HEK293 (cell line): ENCODE measurements around the gene TRPV6.

Source experiments
- CTCF ChIA-PET: fragments of 350-600 bp; formaldehyde crosslinking; extraction: SDS; loops from one replicate; lab custom pipeline; 2021; ENCODE audit warnings: antibody characterized with exemption; lab: Yijun Ruan, JAX
- POLR2A ChIA-PET: fragments of 300-600 bp; formaldehyde crosslinking; extraction: SDS; loops from one replicate; lab custom pipeline; 2020; ENCODE audit warnings: antibody characterized with exemption, inconsistent platforms; lab: Yijun Ruan, JAX
- H3K27ac ChIP-seq: fragments of 200-500 bp; sonication (Bioruptor generic); 2 replicates; pipeline ENCODE4 v1.5.1; 2014; ENCODE audit warnings: low read depth, low read length, control low read depth, inconsistent platforms; ENCODE audit errors: extremely low read depth
- H3K36me3 ChIP-seq, 2 experiments: fragments of 200-500 bp in 1 of 2; sonication (Bioruptor generic) in 1 of 2; 1 replicate in 1 of 2; 2 replicates in 1 of 2; pipeline ENCODE4 v1.5.1; 2014 to 2017; ENCODE audit warnings: inconsistent platforms in 2 of 2, low read length in 2 of 2; ENCODE audit not compliant: control insufficient read depth in 2 of 2, insufficient read depth in 1 of 2
- H3K4me1 ChIP-seq: fragments of 200-500 bp; sonication (Bioruptor generic); 2 replicates; pipeline ENCODE4 v1.5.1; 2014; ENCODE audit warnings: mild to moderate bottlenecking, low read length, inconsistent platforms; ENCODE audit not compliant: control insufficient read depth, insufficient read depth
- H3K4me3 ChIP-seq: 2 replicates; pipeline ENCODE4 v1.5.1; 2011; ENCODE audit warnings: low read depth, mild to moderate bottlenecking, control low read depth, low read length, moderate library complexity
- H3K9me3 ChIP-seq: fragments of 200-500 bp; sonication (Bioruptor generic); 2 replicates; pipeline ENCODE4 v1.5.1; 2014; ENCODE audit warnings: low read depth, low read length, inconsistent platforms; ENCODE audit not compliant: control insufficient read depth, insufficient read depth
- EGR2 ChIP-seq: fragments of 450-650 bp; formaldehyde crosslinking; IDR thresholded peaks from 2 replicates; pipeline ENCODE4 v1.5.1; 2016; ENCODE audit warnings: low read depth, missing biosample characterization, missing genetic modification characterization
- FEZF1 ChIP-seq: fragments of 450-650 bp; formaldehyde crosslinking; IDR thresholded peaks from 2 replicates; pipeline ENCODE4 v1.5.1; 2016; ENCODE audit warnings: missing biosample characterization, missing genetic modification characterization
- GLI4 ChIP-seq: fragments of 450-650 bp; formaldehyde crosslinking; IDR thresholded peaks from 2 replicates; pipeline ENCODE4 v1.5.1; 2016; ENCODE audit warnings: missing biosample characterization, missing genetic modification characterization
- HOXC10 ChIP-seq: sonication (generic); formaldehyde crosslinking; IDR thresholded peaks from 2 replicates; pipeline ENCODE4 v1.8.1; 2023; ENCODE audit warnings: mild to moderate bottlenecking, missing genetic modification reagents
- HOXD13 ChIP-seq: sonication (generic); formaldehyde crosslinking; IDR thresholded peaks from 2 replicates; pipeline ENCODE4 v1.8.0; 2022; ENCODE audit warnings: missing genetic modification reagents, borderline replicate concordance
- IKZF3 ChIP-seq: fragments of 450-650 bp; IDR thresholded peaks from 2 replicates; pipeline ENCODE4 v1.5.0; 2018; ENCODE audit warnings: missing biosample characterization, mild to moderate bottlenecking, missing genetic modification characterization, moderate library complexity
- KLF9 ChIP-seq: fragments of 450-650 bp; formaldehyde crosslinking; IDR thresholded peaks from 2 replicates; pipeline ENCODE4 v1.5.1; 2016; ENCODE audit warnings: missing biosample characterization, missing genetic modification characterization, low read depth
- SCRT2 ChIP-seq: fragments of 450-650 bp; formaldehyde crosslinking; IDR thresholded peaks from 2 replicates; pipeline ENCODE4 v1.5.1; 2016; ENCODE audit warnings: missing biosample characterization, missing genetic modification characterization
- TCF7L2 ChIP-seq: IDR thresholded peaks from 2 replicates; pipeline ENCODE4 v1.6.1; 2011; ENCODE audit warnings: low read depth, mild to moderate bottlenecking, inconsistent platforms, low read length, moderate library complexity, borderline replicate concordance
- WT1 ChIP-seq: fragments of 450-650 bp; formaldehyde crosslinking; IDR thresholded peaks from 2 replicates; pipeline ENCODE4 v1.5.1; 2016; ENCODE audit warnings: missing biosample characterization, missing genetic modification characterization
- YY1 ChIP-seq: fragments of 450-650 bp; formaldehyde crosslinking; IDR thresholded peaks from 2 replicates; pipeline ENCODE4 v1.5.1; 2018; ENCODE audit warnings: missing biosample characterization, missing genetic modification characterization
- YY2 ChIP-seq: fragments of 450-650 bp; formaldehyde crosslinking; IDR thresholded peaks from 2 replicates; pipeline ENCODE4 v1.5.1; 2016; ENCODE audit warnings: missing biosample characterization, missing genetic modification characterization
- ZBTB1 ChIP-seq: fragments of 450-650 bp; formaldehyde crosslinking; IDR thresholded peaks from 2 replicates; pipeline ENCODE4 v1.5.1; 2016; ENCODE audit warnings: missing biosample characterization, missing genetic modification characterization
- ZBTB20 ChIP-seq: fragments of 450-650 bp; formaldehyde crosslinking; IDR thresholded peaks from 2 replicates; pipeline ENCODE4 v1.5.1; 2016; ENCODE audit warnings: missing biosample characterization, missing genetic modification characterization
- ZBTB26 ChIP-seq: fragments of 450-650 bp; formaldehyde crosslinking; optimal IDR thresholded peaks from 2 replicates; pipeline ENCODE3; 2016; ENCODE audit warnings: missing biosample characterization, mild to moderate bottlenecking, missing genetic modification characterization
- ZBTB44 ChIP-seq: fragments of 450-650 bp; IDR thresholded peaks from 2 replicates; pipeline ENCODE4 v1.5.1; 2018; ENCODE audit warnings: missing biosample characterization, mild to moderate bottlenecking, missing genetic modification characterization
- ZFP69B ChIP-seq: fragments of 450-650 bp; formaldehyde crosslinking; IDR thresholded peaks from 2 replicates; pipeline ENCODE4 v1.5.1; 2016; ENCODE audit warnings: missing biosample characterization, missing genetic modification characterization
- ZNF146 ChIP-seq: fragments of 450-650 bp; formaldehyde crosslinking; IDR thresholded peaks from 2 replicates; pipeline ENCODE4 v1.5.1; 2016; ENCODE audit warnings: missing biosample characterization, missing genetic modification characterization
- ZNF174 ChIP-seq: fragments of 450-650 bp; formaldehyde crosslinking; IDR thresholded peaks from 2 replicates; pipeline ENCODE4 v1.5.0; 2017; ENCODE audit warnings: missing biosample characterization, mild to moderate bottlenecking, missing genetic modification characterization
- ZNF18 ChIP-seq: fragments of 450-650 bp; formaldehyde crosslinking; IDR thresholded peaks from 2 replicates; pipeline ENCODE4 v1.5.1; 2016; ENCODE audit warnings: missing biosample characterization, missing genetic modification characterization
- ZNF211 ChIP-seq: fragments of 450-650 bp; formaldehyde crosslinking; IDR thresholded peaks from 2 replicates; pipeline ENCODE4 v1.5.1; 2016; ENCODE audit warnings: low read depth, missing biosample characterization, missing genetic modification characterization
- ZNF221 ChIP-seq: fragments of 450-650 bp; formaldehyde crosslinking; IDR thresholded peaks from 2 replicates; pipeline ENCODE4 v1.5.1; 2017; ENCODE audit warnings: missing biosample characterization, missing genetic modification characterization, borderline replicate concordance
- ZNF24 ChIP-seq: fragments of 450-650 bp; formaldehyde crosslinking; IDR thresholded peaks from 2 replicates; pipeline ENCODE4 v1.5.1; 2016; ENCODE audit warnings: missing biosample characterization, missing genetic modification characterization
- ZNF366 ChIP-seq: fragments of 450-650 bp; formaldehyde crosslinking; conservative IDR thresholded peaks from 2 replicates; pipeline ENCODE4 v1.5.1; 2016; ENCODE audit warnings: missing biosample characterization, missing genetic modification characterization
- ZNF423 ChIP-seq: fragments of 450-650 bp; formaldehyde crosslinking; IDR thresholded peaks from 2 replicates; pipeline ENCODE4 v1.5.1; 2016; ENCODE audit warnings: missing biosample characterization, missing genetic modification characterization
- ZNF529 ChIP-seq: fragments of 450-650 bp; formaldehyde crosslinking; IDR thresholded peaks from 2 replicates; pipeline ENCODE4 v1.5.1; 2017; ENCODE audit warnings: missing genetic modification characterization, missing biosample characterization; ENCODE audit not compliant: insufficient replicate concordance
- ZNF626 ChIP-seq: fragments of 450-650 bp; sonication (Bioruptor Pico); formaldehyde crosslinking; IDR thresholded peaks from 2 replicates; pipeline ENCODE4 v1.5.1; 2018; ENCODE audit warnings: missing biosample characterization, missing genetic modification characterization, inconsistent platforms
- ZNF658 ChIP-seq: fragments of 450-650 bp; formaldehyde crosslinking; IDR thresholded peaks from 2 replicates; pipeline ENCODE4; 2016; ENCODE audit warnings: missing biosample characterization, missing genetic modification characterization
- ZNF704 ChIP-seq: fragments of 450-650 bp; formaldehyde crosslinking; IDR thresholded peaks from 2 replicates; pipeline ENCODE4 v1.5.1; 2016; ENCODE audit warnings: missing biosample characterization, missing genetic modification characterization
- ZNF776 ChIP-seq: fragments of 450-650 bp; formaldehyde crosslinking; IDR thresholded peaks from 2 replicates; pipeline ENCODE4 v1.5.0; 2017; ENCODE audit warnings: missing biosample characterization, missing genetic modification characterization, borderline replicate concordance

Gene TRPV6

GRCh38 chr7:142887282-142888015 is 1.9 kb upstream of the TRPV6 start (continued):
- TF ChIP-seq IKZF3 (no peak), TCF7L2 (no peak)

- TF ChIP-seq ZNF704 (tag by site-specific recombination) (no peak), SCRT2 (no peak), WT1 (tag by site-specific recombination) (no peak), ZBTB26 (no peak), ZNF146 (tag by site-specific recombination) (no peak), ZBTB20 (tag by site-specific recombination) (no peak), ZNF776 (tag by site-specific recombination) (no peak), YY1 (tag by site-specific recombination) (no peak), ZNF658 (tag by site-specific recombination) (no peak), ZNF18 (no peak), ZBTB44 (tag by site-specific recombination) (no peak), ZNF366 (tag by site-specific recombination) (no peak), ZNF626 (no peak), GLI4 (tag by site-specific recombination) (no peak), KLF9 (tag by site-specific recombination) (no peak), FEZF1 (no peak), HOXD13 (CRISPR knock-in tag) (no peak), EGR2 (no peak)
- H3K4me1 ChIP-seq: no peaks in the 10 kb centered on the region
- H3K36me3 ChIP-seq: no peaks in the 10 kb centered on the region
- CTCF ChIA-PET: interaction anchor here (0.9 to 1.7 kb wide), 5 partner anchors 14 to 328 kb away, joined by 3 to 8 read pairs (median 4); no protein-coding TSS in a partner anchor
- POLR2A ChIA-PET: no interaction called here
- no peaks in the 10 kb centered on the region for H3K9me3 ChIP-seq
- H3K27ac ChIP-seq: no peak overlapping the region
- H3K4me3 ChIP-seq: no peak overlapping the region
These were observed 1.3 kb upstream of the TRPV6 start for GRCh38 chr7:142886866-142887265.

GRCh38 chr7:142884286-142884640 is 1.3 kb downstream of the TRPV6 start:
- Histone ChIP-seq H3K4me1 (no peaks in the 10 kb centered on the region), H3K9me3 (no peaks in the 10 kb centered on the region), H3K4me3 (no peak overlapping the region), H3K36me3 (no peaks in the 10 kb centered on the region), H3K27ac (no peak overlapping the region)
- ChIA-PET CTCF (no interaction called here), POLR2A (no interaction called here)
- TF ChIP-seq ZBTB1 (tag by site-specific recombination) (no peak), ZNF529 (tag by site-specific recombination) (no peak), ZNF221 (tag by site-specific recombination) (no peak), ZFP69B (tag by site-specific recombination) (no peak), ZNF174 (tag by site-specific recombination) (no peak), ZNF24 (tag by site-specific recombination) (no peak), ZNF423 (tag by site-specific recombination) (no peak), ZNF626 (no peak), HOXC10 (CRISPR knock-in tag) (no peak), YY2 (tag by site-specific recombination) (no peak), ZNF211 (tag by site-specific recombination) (no peak)
